Measurements from ENCODE around the gene MYADM. TPM values are rescaled to one million over a fixed set of nuclear protein-coding genes. Genes with fewer than 3 reads are reported as not detected.

Gene MYADM
- polyA plus RNA-seq, 1 experiment, result 39.3 TPM

DNA sequence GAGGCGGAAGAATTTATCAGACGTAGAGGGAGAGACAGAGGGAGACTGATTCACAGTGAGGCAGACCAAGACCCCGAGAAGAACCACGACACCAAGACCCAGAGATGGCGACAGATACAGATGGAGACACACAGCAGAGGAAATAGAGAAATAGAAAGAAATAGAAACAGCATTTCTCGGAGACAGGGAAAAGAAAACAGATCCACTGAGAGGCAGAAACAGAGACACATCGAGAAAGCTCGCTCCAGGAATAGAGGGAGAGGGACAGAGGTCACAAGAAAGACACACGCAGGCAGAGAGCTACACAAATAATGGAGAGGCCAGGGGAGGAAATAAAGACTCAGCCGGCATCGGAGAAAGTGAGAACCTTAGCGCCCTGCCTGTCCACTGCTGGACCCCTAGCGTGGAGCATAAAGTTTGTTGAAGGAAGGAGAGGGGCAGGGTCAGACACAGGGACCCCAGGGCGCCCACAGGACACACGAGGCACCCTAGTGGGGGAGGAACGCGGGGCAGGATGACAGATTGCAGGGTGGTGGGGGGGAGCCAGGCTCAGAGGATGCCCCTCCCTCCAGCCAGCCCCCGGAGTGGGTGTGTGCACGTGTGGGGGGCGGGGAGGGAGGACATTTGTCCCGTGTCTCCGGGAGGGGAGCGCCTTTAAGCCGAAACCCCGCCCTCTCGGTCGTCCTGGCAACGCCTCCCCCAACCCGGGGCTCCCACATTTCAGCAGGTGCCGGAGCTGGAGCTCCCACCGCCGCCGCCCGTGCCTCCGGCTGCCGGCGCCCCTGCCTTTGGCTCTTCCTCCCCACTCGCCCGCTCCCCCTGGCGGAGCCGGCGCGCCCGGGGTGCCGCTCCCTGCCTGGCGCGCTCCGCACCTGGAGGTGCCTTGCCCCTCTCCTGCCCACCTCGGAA is 14.1 kb downstream of the MYADM start, which contains the start of gene PRKCG:
Gene PRKCG (plus strand): TSS at position 716 of the 909 bp plus-strand sequence. CDS start 298 bp downstream, outside the sequence.
- peak within 1 kb of the TSS; percentile 53 for H3K4me3 ChIP-seq (ENCODE audit: low read depth, low read length)
- TF ChIP-seq, protein P1, sequence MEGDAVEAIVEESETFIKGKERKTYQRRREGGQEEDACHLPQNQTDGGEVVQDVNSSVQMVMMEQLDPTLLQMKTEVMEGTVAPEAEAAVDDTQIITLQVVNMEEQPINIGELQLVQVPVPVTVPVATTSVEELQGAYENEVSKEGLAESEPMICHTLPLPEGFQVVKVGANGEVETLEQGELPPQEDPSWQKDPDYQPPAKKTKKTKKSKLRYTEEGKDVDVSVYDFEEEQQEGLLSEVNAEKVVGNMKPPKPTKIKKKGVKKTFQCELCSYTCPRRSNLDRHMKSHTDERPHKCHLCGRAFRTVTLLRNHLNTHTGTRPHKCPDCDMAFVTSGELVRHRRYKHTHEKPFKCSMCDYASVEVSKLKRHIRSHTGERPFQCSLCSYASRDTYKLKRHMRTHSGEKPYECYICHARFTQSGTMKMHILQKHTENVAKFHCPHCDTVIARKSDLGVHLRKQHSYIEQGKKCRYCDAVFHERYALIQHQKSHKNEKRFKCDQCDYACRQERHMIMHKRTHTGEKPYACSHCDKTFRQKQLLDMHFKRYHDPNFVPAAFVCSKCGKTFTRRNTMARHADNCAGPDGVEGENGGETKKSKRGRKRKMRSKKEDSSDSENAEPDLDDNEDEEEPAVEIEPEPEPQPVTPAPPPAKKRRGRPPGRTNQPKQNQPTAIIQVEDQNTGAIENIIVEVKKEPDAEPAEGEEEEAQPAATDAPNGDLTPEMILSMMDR (IDR thresholded peaks at IDR 0.05; ENCODE audit: low read depth, low read length), result peak; percentile 53
- peaks cover 42% of the 10 kb centered on the region for H3K27me3 ChIP-seq (ENCODE audit: control insufficient read depth, insufficient read depth, low read length)
- DNase-seq (ENCODE audit: low read depth, low spot score), result no peak
- H3K9me3 ChIP-seq (ENCODE audit: control insufficient read depth, insufficient read depth, low read length), result no peaks in the 10 kb centered on the region; the same call in 1 of the 2 replicates
- CTCF ChIA-PET, result interaction anchor here (0.6 to 1.6 kb wide), 5 partner anchors 121 to 437 kb away, joined by 3 to 8 read pairs (median 4); no protein-coding TSS in a partner anchor
- POLR2A ChIA-PET, result no interaction called here
- no peak within 1 kb of the TSS for H3K27ac ChIP-seq (ENCODE audit: low read depth, low read length)

DNA sequence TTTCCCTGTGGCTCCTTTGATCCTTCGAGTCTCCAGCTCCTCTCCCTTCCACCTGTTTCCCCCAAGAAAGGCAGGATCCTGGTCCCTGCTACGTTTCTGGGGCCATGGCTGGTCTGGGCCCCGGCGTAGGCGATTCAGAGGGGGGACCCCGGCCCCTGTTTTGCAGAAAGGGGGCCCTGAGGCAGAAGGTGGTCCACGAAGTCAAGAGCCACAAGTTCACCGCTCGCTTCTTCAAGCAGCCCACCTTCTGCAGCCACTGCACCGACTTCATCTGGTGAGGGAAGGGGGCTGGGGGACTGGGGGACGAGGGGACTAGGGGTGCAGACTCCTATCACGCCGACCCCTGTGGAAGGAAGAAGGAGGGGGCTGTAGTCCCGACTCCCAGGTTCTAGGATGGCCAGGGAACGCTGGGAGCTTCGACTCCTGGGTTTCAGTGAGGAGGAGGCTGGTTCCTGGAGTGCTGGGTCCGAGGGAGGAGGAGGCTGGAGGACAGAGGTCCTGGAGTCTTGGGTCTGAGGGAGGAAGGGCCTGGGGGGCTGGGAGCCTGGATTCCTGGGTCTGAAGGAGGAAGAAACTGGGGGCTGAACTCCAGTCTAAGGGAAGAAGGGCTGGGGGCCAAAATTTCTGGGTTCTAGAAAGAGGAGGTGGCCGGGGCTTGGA is 14.8 kb downstream of the MYADM start:
- TF ChIP-seq, protein P1 (IDR thresholded peaks at IDR 0.05; ENCODE audit: low read depth, low read length), result no peak

DNA sequence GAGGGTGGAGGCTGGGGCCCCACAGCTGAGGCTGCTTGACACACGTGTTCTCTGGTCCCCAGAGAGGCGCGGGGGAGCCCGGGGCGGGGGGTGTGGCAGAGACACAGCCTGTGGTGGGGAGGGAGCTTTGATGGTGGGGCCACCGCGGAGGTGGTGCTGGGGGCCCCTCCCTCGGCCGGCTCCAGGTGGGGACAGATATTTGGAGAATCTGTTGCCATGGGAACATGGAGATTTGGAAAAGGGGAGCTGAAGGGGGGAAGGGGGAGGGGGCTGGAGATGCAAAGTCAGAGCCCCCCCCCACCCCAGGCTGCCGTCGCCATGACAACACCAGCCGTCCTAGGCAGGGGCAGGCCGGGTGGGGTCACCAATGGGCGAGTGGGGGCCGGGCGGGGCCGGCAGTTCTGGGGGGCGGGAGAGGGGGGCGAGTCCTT is 15.6 kb downstream of the MYADM start:
- ChIA-PET POLR2A (interaction anchor here (0.6 kb wide), 1 partner anchor 16 kb away, joined by 3 read pairs; the partner anchor contains the start of gene MYADM), CTCF (interaction anchor here (1.1 to 2.6 kb wide), 2 partner anchors 16 to 140 kb away, joined by 3 to 8 read pairs; no protein-coding TSS in a partner anchor)
- no peak for DNase-seq (ENCODE audit: low read depth, low spot score)
- no peak overlapping the region for H3K27ac ChIP-seq (ENCODE audit: low read depth, low read length)
- H3K27me3 ChIP-seq (ENCODE audit: control insufficient read depth, insufficient read depth, low read length), result peaks cover 42% of the 10 kb centered on the region
- H3K4me3 ChIP-seq (ENCODE audit: low read depth, low read length), result no peak overlapping the region
- H3K9me3 ChIP-seq (ENCODE audit: control insufficient read depth, insufficient read depth, low read length), result no peaks in the 10 kb centered on the region; the same call in 1 of the 2 replicates
- TF ChIP-seq, protein P1 (IDR thresholded peaks at IDR 0.05; ENCODE audit: low read depth, low read length), result no peak

More for the DNA sequence above, 14.8 kb downstream of the MYADM start:
- H3K27me3 ChIP-seq (ENCODE audit: control insufficient read depth, insufficient read depth, low read length), result peaks cover 42% of the 10 kb centered on the region
- H3K9me3 ChIP-seq (ENCODE audit: control insufficient read depth, insufficient read depth, low read length), result no peaks in the 10 kb centered on the region; the same call in 1 of the 2 replicates
- H3K4me3 ChIP-seq (ENCODE audit: low read depth, low read length), result peak overlapping the region; percentile 10; the same call in 1 of the 2 replicates
- no peak overlapping the region for H3K27ac ChIP-seq (ENCODE audit: low read depth, low read length)
- POLR2A ChIA-PET, result interaction anchor here (0.6 kb wide), 1 partner anchor 15 kb away, joined by 3 read pairs; the partner anchor contains the start of gene MYADM
- CTCF ChIA-PET, result interaction anchor here (0.6 to 1.6 kb wide), 5 partner anchors 120 to 436 kb away, joined by 3 to 8 read pairs (median 4); no protein-coding TSS in a partner anchor
- no peak for DNase-seq (ENCODE audit: low read depth, low spot score)

DNA sequence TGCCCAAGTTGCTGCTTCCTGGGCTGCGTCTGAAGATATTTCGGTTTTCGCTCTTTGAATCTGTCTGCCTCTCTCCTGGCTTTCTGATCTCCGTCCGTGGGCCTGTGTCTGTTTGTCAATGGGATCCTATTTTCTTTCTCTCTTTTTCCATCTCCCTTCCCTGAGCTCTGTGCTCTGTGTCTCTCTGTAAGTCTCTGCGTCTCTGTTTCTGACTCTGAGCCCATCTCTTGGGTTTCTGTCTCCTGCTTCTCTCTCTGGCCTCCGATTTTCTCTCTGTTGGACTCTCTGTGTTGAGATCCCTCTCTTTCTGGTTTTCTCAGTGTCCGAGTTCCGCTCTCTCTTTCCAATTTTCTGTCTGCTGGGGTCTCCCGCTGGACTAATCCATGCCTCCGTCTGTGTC is 16.1 kb downstream of the MYADM start:
- DNase-seq (ENCODE audit: low read depth, low spot score), result no peak
- ChIA-PET CTCF (interaction anchor here (0.9 to 2.6 kb wide), 3 partner anchors 15 to 140 kb away, joined by 3 to 8 read pairs (median 4); no protein-coding TSS in a partner anchor), POLR2A (no interaction called here)
- no peak overlapping the region for H3K4me3 ChIP-seq (ENCODE audit: low read depth, low read length)
- no peak overlapping the region for H3K27ac ChIP-seq (ENCODE audit: low read depth, low read length)
- TF ChIP-seq, protein P1 (IDR thresholded peaks at IDR 0.05; ENCODE audit: low read depth, low read length), result no peak
- peaks cover 42% of the 10 kb centered on the region for H3K27me3 ChIP-seq (ENCODE audit: control insufficient read depth, insufficient read depth, low read length)
- H3K9me3 ChIP-seq (ENCODE audit: control insufficient read depth, insufficient read depth, low read length), result no peaks in the 10 kb centered on the region; the same call in 1 of the 2 replicates
